Astrocyte (in vitro differentiated cells and primary cell): ENCODE measurements around the gene SSB.

Experiments
- EZH2 ChIP-seq: IDR thresholded peaks from 2 replicates; pipeline ENCODE4 v1.6.1; 2012; ENCODE audit warnings: mild to moderate bottlenecking, low read length, inconsistent platforms; ENCODE audit not compliant: insufficient read depth
- TF ChIP-seq, protein P1 (sequence below): IDR thresholded peaks from 2 replicates; pipeline ENCODE4 v1.5.1; 2011; ENCODE audit warnings: low read depth, mild to moderate bottlenecking, inconsistent platforms, low read length, moderate library complexity; ENCODE audit not compliant: insufficient read depth

DNA sequence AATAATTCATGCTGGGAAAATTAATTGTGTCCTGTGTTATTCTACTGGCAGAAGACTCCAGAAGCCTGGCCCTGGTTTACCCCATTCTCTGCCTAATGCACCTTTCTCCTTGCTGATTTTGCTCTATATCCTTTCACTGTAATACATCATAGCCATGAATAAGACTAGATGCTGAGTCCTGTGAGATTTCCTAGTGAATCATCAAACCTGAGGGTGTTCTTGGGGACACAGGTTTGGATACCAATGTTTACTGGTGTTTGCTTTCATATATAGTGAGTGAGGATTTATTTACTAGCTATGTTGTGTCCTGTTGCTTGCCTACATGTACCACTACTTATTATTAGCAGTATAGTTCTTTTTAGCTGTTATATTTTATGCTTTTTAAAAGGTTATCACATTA is 19.6 kb downstream of the SSB start:
- TF ChIP-seq, protein P1, sequence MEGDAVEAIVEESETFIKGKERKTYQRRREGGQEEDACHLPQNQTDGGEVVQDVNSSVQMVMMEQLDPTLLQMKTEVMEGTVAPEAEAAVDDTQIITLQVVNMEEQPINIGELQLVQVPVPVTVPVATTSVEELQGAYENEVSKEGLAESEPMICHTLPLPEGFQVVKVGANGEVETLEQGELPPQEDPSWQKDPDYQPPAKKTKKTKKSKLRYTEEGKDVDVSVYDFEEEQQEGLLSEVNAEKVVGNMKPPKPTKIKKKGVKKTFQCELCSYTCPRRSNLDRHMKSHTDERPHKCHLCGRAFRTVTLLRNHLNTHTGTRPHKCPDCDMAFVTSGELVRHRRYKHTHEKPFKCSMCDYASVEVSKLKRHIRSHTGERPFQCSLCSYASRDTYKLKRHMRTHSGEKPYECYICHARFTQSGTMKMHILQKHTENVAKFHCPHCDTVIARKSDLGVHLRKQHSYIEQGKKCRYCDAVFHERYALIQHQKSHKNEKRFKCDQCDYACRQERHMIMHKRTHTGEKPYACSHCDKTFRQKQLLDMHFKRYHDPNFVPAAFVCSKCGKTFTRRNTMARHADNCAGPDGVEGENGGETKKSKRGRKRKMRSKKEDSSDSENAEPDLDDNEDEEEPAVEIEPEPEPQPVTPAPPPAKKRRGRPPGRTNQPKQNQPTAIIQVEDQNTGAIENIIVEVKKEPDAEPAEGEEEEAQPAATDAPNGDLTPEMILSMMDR, result no peak
- no peak for TF ChIP-seq EZH2
